B cell (primary cell): ENCODE results near the gene CCM2.

ENCODE experiments used
- CTCF ChIP-seq: fragments of 200-600 bp; IDR thresholded peaks from one replicate; pipeline ENCODE4 v1.8.0; 2022; ENCODE audit warnings: antibody characterized with exemption, mild to moderate bottlenecking
- EZH2 ChIP-seq: IDR thresholded peaks from 2 replicates; pipeline ENCODE4 v1.6.1; 2012; ENCODE audit warnings: borderline replicate concordance, low read depth, mild to moderate bottlenecking, moderate library complexity, low read length; ENCODE audit not compliant: insufficient read depth, poor library complexity, severe bottlenecking

- TF ChIP-seq CTCF (no peak), EZH2 (no peak)
Observed at GRCh38 chr7:45092100-45092930, 92.3 kb downstream of the CCM2 start.
